Measurements from ENCODE around the gene ZNF587B.
"Not testable (repeated sequence)": the region's sequence is repeated elsewhere in the genome, so short reads cannot be mapped to it uniquely, and the experiment has no call there.

- TF ChIP-seq CTCF (IDR thresholded peaks at IDR 0.05); ZFX (IDR thresholded peaks at IDR 0.05; ENCODE audit: borderline replicate concordance): not testable (repeated sequence)
These were observed 6.5 kb upstream of the ZNF587B start for GRCh38 chr19:57823608-57824007.

Measured in 22Rv1 (cell line).